Sigmoid colon (tissue), 7 donors: Measurements from ENCODE around the gene ANKS6. TPM values are rescaled to one million over a fixed set of nuclear protein-coding genes. Genes with fewer than 3 reads are reported as not detected.

Experiments
- DNase-seq: peaks from one replicate; pipeline ENCODE4 v3.0.0-alpha.2; 2019
- H3K27ac ChIP-seq, 4 donors: fragments of 200-600 bp; sonication (generic); one replicate each; pipeline ENCODE4 v1.5.1; 2016 to 2019; ENCODE audit warnings: mild to moderate bottlenecking in 1 of 4
- H3K27me3 ChIP-seq, 3 donors: fragments of 200-600 bp; sonication (generic); one replicate each; pipeline ENCODE4 v1.5.1; 2019; ENCODE audit warnings: mild to moderate bottlenecking in 1 of 3
- H3K36me3 ChIP-seq, 4 donors: fragments of 200-600 bp; sonication (generic); one replicate each; pipeline ENCODE4 v1.5.1; 2016 to 2019
- H3K4me1 ChIP-seq, 4 donors: fragments of 200-600 bp; sonication (generic); one replicate each; pipeline ENCODE4 v1.5.1; 2017 to 2019
- H3K4me3 ChIP-seq, 4 donors: fragments of 200-600 bp; sonication (generic); one replicate each; pipeline ENCODE4 v1.5.1; 2017 to 2019; ENCODE audit warnings: mild to moderate bottlenecking in 2 of 4, moderate library complexity in 1 of 4
- H3K9me3 ChIP-seq, 4 donors: fragments of 200-600 bp in 3 of 4; sonication (generic) in 3 of 4; one replicate each; pipeline versions ENCODE4 v1.5.1 to v1.6.1; 2013 to 2019
- CTCF ChIP-seq, 4 experiments: fragments of 450-650 bp in 3 of 4; fragments of 200-600 bp in 1 of 4; IDR thresholded peaks; one replicate each; pipeline ENCODE4 v1.5.1; 2016 to 2019; ENCODE audit warnings: antibody characterized with exemption in 4 of 4, mild to moderate bottlenecking in 3 of 4, moderate library complexity in 2 of 4
- EP300 ChIP-seq, 4 donors: sonication (generic); formaldehyde crosslinking; IDR thresholded peaks; one replicate each; pipeline ENCODE4 v1.6.1; 2017; ENCODE audit warnings: antibody characterized with exemption in 4 of 4
- POLR2A ChIP-seq, 2 donors: fragments of 450-650 bp; IDR thresholded peaks; one replicate each; pipeline ENCODE4 v1.6.1; 2016; ENCODE audit warnings: antibody characterized with exemption in 2 of 2, mild to moderate bottlenecking in 2 of 2, moderate library complexity in 2 of 2
- POLR2AphosphoS5 ChIP-seq, 4 donors: sonication (generic); formaldehyde crosslinking; IDR thresholded peaks; one replicate each; pipeline ENCODE4 v1.6.1; 2017; ENCODE audit warnings: antibody characterized with exemption in 4 of 4
- WGBS, 2 donors: extraction: QIAGEN DNeasy Blood & Tissue Kit; methylation state at CpG; one replicate each; pipeline ENCODE4 v1.1.7; 2013; 5-methylcytosine and 5-hydroxymethylcytosine counted together
- intact Hi-C: fragments of 100-400 bp; cut with DNase I; formaldehyde crosslinking; loops from one replicate; pipeline ENCODE4 v1.15.1; 2023
- polyA plus RNA-seq, 3 donors: library from polyadenylated mRNA; stranded (reverse); fragments of 200-250 nt; gene quantifications; one replicate each; pipeline ENCODE4 v1.2.3, GENCODE V29; 2013
- total RNA-seq, 4 donors: library from RNA; depleted of rRNA; stranded (reverse); fragments of >200 nt; gene quantifications; one replicate each; pipeline ENCODE4 v1.1.0, GENCODE V29; 2016
- donor health status: healthy with polysubstance abuse.
- donor health status: Bipolar disorder and iron deficiency.
- donor health status: healthy.

The ANKS6 gene
- total and polyA plus RNA-seq, 7 donors = 5.4 to 22.8 (median 10.7) TPM

- H3K4me1 ChIP-seq = peaks cover 0 to 24% (median 20%) of the 10 kb centered on the region in 4 donors
- no peak for DNase-seq
- WGBS, 2 donors = 9 to 11% methylated on average over 15 of the region's 15 CpGs
- TF ChIP-seq CTCF (IDR thresholded peaks at IDR 0.05) (no peak), POLR2AphosphoS5 (IDR thresholded peaks at IDR 0.05) (no peak), POLR2A (IDR thresholded peaks at IDR 0.05) (no peak), EP300 (IDR thresholded peaks at IDR 0.05) (no peak)
- H3K36me3 ChIP-seq = no peaks in the 10 kb centered on the region
- H3K9me3 ChIP-seq = no peaks in the 10 kb centered on the region
- peaks cover 29 to 69% (median 52%) of the 10 kb centered on the region in 3 donors for H3K27me3 ChIP-seq
- no peak overlapping the region for H3K27ac ChIP-seq
- no peak overlapping the region for H3K4me3 ChIP-seq
- intact Hi-C loops = no loop called here
Measured at GRCh38 chr9:98706651-98707165, 89.6 kb downstream of the ANKS6 start.

- intact Hi-C loops = no loop called here
- Histone ChIP-seq H3K9me3 (no peaks in the 10 kb centered on the region), H3K27me3 (peaks cover 13 to 34% (median 28%) of the 10 kb centered on the region in 3 donors), H3K4me1 (peaks cover 0 to 12% (median 8%) of the 10 kb centered on the region in 4 donors), H3K27ac (no peak overlapping the region), H3K4me3 (no peak overlapping the region), H3K36me3 (no peaks in the 10 kb centered on the region)
- TF ChIP-seq CTCF (IDR thresholded peaks at IDR 0.05) (no peak), POLR2A (IDR thresholded peaks at IDR 0.05) (no peak), POLR2AphosphoS5 (IDR thresholded peaks at IDR 0.05) (no peak), EP300 (IDR thresholded peaks at IDR 0.05) (no peak)
- DNase-seq = no peak
- WGBS, 2 donors = 58 to 72% methylated on average over 2 of the region's 2 CpGs
Measured at GRCh38 chr9:98702835-98703380, 93.4 kb downstream of the ANKS6 start.

GRCh38 chr9:98702340-98702739 is 94.0 kb downstream of the ANKS6 start:
- H3K36me3 ChIP-seq = no peaks in the 10 kb centered on the region
- H3K4me3 ChIP-seq = no peak overlapping the region
- intact Hi-C loops = no loop called here
- H3K9me3 ChIP-seq = no peaks in the 10 kb centered on the region
- no peak for TF ChIP-seq POLR2AphosphoS5 (IDR thresholded peaks at IDR 0.05)
- no peak for TF ChIP-seq POLR2A (IDR thresholded peaks at IDR 0.05)
- TF ChIP-seq CTCF (IDR thresholded peaks at IDR 0.05) = no peak
- TF ChIP-seq EP300 (IDR thresholded peaks at IDR 0.05) = no peak
- 38 to 77% methylated on average over 8 of the region's 8 CpGs for WGBS, 2 donors
- H3K4me1 ChIP-seq = peaks cover 0 to 7% (median 5%) of the 10 kb centered on the region in 4 donors
- DNase-seq = no peak
- no peak overlapping the region for H3K27ac ChIP-seq
- peaks cover 7 to 28% (median 22%) of the 10 kb centered on the region in 3 donors for H3K27me3 ChIP-seq

- 60 to 78% methylated on average over 7 of the region's 7 CpGs for WGBS, 2 donors
- DNase-seq = no peak
- intact Hi-C loops = no loop called here
- no peak overlapping the region for H3K27ac ChIP-seq
- H3K9me3 ChIP-seq = no peaks in the 10 kb centered on the region
- H3K4me3 ChIP-seq = no peak overlapping the region
- H3K27me3 ChIP-seq = peaks cover 0 to 20% (median 15%) of the 10 kb centered on the region in 3 donors
- H3K4me1 ChIP-seq = no peaks in the 10 kb centered on the region
- TF ChIP-seq POLR2AphosphoS5 (IDR thresholded peaks at IDR 0.05) (no peak), POLR2A (IDR thresholded peaks at IDR 0.05) (no peak), EP300 (IDR thresholded peaks at IDR 0.05) (no peak), CTCF (IDR thresholded peaks at IDR 0.05) (no peak)
- no peaks in the 10 kb centered on the region for H3K36me3 ChIP-seq
Measured at GRCh38 chr9:98701576-98701975, 94.8 kb downstream of the ANKS6 start.
